Breast epithelium (tissue), 3 donors: ENCODE measurements around the gene CREM.

ENCODE experiments used
- POLR2A ChIP-seq: fragments of 450-650 bp; IDR thresholded peaks from one replicate; pipeline ENCODE4 v1.6.1; 2016; ENCODE audit warnings: antibody characterized with exemption, mild to moderate bottlenecking, moderate library complexity
- TF ChIP-seq, protein P1 (sequence below), 3 donors: fragments of 450-650 bp; IDR thresholded peaks; one replicate each; pipeline ENCODE4 v1.5.1; 2016 to 2017; ENCODE audit warnings: antibody characterized with exemption in 3 of 3, mild to moderate bottlenecking in 3 of 3, moderate library complexity in 3 of 3

DNA sequence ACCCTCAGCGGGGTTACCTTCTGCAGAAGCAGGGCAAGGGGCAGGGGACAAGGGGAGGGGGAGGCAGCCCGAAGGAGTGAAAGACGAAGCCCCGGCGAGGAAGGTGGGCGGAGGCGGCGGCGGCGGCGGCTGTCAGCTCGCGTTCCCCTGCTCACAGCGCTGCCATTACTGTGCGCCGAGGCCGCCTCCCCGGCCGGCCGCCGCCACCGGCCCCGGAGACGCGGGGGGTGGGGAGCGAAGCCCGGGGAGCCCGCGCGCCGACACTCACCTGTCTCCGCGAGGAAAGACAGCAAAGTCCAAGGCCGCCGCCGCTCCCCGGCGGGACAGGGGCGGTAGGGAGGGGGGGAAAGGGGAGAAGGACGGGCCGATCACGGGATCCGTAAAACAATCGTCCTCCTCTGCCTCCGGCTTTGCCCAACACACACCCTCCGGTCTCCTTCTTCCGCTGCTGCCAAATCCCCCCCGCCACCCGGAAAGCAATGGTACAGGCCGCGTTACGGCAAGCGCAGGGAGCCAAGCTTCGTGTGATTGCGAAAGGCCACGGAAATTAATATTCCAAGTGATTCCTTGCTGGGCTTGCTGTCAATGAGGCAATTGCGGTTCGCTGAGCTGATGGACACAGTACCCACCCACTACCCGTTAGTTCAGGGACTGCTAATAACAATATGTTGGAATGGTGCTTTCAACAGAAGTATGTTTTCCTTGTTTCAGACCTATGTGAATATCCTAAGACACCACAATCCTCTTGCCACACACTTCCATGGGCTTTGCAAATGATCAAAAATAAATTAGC, 36.3 kb upstream of the CREM start, which contains the start of gene CUL2:
- TF ChIP-seq, protein P1, sequence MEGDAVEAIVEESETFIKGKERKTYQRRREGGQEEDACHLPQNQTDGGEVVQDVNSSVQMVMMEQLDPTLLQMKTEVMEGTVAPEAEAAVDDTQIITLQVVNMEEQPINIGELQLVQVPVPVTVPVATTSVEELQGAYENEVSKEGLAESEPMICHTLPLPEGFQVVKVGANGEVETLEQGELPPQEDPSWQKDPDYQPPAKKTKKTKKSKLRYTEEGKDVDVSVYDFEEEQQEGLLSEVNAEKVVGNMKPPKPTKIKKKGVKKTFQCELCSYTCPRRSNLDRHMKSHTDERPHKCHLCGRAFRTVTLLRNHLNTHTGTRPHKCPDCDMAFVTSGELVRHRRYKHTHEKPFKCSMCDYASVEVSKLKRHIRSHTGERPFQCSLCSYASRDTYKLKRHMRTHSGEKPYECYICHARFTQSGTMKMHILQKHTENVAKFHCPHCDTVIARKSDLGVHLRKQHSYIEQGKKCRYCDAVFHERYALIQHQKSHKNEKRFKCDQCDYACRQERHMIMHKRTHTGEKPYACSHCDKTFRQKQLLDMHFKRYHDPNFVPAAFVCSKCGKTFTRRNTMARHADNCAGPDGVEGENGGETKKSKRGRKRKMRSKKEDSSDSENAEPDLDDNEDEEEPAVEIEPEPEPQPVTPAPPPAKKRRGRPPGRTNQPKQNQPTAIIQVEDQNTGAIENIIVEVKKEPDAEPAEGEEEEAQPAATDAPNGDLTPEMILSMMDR (IDR thresholded peaks at IDR 0.05) = no peak
- TF ChIP-seq POLR2A = no peak
